Fibroblast of peridontal ligament (primary cell): Measurements from ENCODE around the gene SLC25A17.

ENCODE experiments used
- DNase-seq: peaks from one replicate; pipeline ENCODE4 v3.0.0-alpha.2; 2010; ENCODE audit errors: extremely low read depth

The SLC25A17 gene

GRCh38 chr22:40758390-40758789, 60.8 kb downstream of the SLC25A17 start:
- DNase-seq: no peak

DNA sequence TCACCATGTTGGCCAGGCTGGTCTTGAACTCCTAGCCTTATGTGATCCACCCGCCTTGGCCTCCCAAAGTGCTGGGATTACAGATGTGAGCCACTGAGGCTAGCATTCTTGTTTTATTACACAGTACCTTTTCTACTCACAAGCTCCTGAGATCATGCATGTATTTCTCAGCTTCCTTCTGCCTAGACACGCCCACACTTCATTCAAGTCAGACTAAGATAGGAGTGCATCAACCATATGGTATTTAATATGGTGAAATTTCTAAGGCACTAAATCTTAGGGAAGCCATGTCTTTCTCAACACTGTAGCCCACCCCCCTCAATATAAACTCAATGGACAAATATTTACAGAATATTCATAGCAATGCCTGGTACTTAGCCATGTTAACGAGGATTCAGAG, 62.1 kb downstream of the SLC25A17 start:
- peak; percentile 4 for DNase-seq

DNA sequence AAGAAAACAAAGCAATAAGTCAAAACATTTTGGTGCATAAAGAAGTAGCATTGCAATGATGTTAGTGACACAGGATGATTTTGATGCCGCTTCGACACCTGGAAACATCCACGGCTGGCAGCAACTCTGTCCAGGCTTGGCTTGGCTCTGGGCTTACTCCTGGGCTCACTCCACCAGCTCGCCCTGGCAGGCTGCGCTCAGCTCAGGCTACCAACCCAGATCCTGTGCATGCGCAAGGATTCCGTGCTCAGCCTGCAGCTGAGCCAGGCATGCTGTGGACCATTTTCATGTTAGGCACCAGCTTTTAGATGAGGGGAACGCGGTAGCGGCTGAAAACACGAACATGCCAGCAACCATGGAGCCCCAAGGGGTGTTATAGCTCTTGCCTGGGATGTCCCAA, 66.0 kb downstream of the SLC25A17 start:
- no peak for DNase-seq

DNA sequence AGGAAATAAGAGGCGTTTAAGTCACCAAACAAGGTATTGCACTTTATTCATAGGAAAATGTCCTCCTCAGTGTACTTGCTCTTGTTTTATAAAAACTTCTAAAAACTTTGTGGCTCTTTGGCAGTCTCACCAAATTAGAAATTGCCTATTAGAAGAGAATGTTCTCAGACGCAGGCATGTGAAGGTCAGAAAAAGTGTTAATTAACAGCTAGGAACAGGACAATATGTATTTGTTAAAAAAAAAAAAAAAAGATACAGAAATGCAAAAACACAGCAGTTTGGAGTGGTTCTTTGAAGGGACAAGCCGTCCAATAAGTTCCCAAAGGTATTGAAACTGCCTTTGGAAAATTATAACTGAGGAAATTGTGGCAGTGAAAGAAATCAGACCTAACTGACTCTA, 67.9 kb downstream of the SLC25A17 start:
- DNase-seq: no peak

DNA sequence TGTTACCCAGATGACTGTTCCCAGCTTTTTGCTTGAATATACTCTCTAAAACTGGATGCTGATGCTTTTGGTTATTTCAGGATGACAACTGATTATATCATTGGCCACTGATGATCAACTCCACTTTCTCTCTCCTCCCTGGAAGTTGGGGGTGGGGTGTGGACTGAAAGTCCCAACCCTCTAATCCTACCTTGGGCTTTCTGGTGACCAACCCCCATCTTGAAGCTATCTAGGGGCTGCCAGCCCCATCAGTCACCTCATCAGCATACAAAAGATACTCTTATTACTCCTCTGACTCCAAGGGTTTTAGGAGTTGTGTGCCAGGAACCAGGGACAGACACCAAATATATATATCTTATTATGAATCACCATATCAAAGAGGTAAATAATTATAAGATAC, 69.3 kb downstream of the SLC25A17 start:
- DNase-seq: no peak

DNA sequence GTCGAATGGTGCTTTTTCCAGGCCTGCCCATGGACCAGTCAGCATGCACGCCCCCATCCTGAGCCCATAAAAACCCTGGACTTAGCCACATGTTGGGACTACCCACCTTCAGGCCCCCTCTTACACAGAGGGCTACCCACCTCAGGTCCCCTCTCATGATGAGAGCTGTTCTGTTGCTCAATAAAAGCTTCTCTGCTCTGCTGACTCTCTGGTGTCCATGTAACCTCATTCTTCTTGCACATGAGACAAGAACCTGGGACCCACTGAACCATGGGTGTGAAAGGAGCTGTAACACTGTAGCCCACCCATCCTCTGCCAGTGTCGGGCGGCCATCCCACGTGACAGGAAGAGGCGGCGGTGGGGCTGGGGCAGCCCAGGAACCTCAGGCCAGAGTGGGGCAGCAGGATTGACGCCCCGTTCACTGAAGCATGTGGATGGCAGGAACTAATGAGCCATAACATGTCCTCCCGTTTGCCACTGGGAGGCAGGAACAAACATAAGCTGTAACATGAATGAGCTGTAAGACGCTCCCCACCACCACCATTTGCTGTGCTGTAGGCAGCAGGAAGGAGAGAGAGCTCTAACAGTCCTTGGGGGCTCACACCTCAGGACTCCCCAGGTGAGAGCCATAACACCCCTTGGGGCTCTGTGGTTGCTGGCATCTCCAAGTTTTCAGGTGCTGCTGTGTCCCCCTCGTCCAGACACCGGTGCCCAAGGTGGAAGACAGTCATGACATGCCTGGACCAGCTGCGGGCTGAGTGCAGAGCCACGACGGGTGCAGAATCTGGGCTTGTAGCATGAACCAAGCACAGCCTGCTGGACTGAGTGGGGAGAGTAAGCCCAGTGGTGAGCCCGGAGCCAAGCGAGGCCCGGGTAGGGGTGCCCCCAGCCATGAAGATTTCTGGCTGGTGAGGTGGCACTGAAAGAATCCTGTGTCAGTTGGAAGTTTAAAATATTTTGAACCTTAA, 70.5 kb downstream of the SLC25A17 start:
- DNase-seq: no peak

DNA sequence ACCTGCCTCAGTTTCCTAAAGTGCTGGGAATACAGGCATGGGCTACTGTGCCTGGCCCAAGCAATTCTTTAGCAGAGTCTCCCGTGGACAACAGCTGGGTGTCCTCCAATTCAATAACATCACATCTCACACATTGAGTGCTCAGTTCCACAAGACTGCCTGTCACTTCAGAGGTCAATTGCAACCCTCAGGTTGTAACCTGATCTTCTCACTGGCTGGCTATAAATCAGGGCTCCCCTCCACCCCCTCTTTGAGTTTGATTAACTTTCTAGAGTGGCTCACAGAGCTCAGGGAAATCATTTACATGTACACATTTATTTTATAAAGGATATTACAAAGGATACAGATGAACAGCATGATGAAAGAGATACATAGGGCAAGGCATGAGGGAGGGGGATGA, 71.8 kb downstream of the SLC25A17 start:
- no peak for DNase-seq

DNA sequence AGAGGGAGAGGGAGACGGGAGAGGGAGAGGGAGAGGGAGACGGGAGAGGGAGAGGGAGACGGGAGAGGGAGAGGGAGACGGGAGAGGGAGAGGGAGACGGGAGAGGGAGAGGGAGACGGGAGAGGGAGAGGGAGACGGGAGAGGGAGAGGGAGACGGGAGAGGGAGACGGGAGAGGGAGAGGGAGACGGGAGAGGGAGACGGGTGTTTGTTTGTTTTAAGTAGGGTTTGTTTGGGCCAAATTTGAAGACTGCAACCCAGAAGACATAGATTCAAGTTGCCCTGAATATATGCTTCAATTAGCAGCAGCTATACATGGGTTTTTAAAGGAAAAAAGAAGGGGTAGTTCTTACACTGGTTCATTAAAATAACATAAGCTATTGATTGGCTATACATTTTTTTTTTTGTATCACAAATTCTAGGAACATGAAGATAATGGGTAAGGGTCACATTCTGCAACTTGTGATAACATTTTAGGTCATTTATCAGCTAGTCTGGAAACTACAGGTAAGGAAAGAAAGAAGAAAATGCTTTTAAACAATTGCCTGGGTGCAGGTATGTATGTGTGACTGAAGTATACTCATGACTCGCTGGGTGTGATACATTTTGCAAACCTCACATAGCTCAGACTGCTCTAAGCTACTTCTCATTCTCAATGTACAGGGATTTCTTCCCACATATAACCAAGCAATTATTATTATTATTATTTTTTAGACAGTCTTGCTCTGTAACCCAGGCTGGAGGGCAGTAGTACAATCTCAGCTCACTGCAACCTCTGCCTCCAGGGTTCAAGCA, 72.5 kb downstream of the SLC25A17 start:
- no peak for DNase-seq

GRCh38 chr22:40743768-40744167, 75.4 kb downstream of the SLC25A17 start:
- DNase-seq: no peak

GRCh38 chr22:40741116-40741515, 78.0 kb downstream of the SLC25A17 start:
- DNase-seq: no peak

GRCh38 chr22:40739721-40740120, 79.4 kb downstream of the SLC25A17 start:
- DNase-seq: no peak

DNA sequence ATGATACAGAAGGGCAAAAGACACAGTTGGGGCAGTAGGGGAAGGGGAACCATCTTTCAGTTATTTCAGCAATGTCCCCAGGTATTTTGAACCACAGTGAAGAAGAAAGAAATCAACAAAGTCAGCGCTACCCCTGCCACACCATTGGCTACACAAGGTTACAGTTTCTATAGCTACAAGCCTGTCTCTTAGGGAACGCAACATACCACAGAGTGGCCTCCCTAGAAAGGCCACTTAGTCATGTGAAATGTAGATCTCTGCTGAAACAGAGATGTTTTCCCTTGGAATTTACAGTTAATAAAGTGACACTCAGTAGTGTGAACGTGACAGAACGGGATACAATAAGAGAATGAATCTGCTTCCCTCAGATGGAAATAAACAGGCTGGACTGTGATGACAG, 85.2 kb downstream of the SLC25A17 start:
- no peak for DNase-seq

DNA sequence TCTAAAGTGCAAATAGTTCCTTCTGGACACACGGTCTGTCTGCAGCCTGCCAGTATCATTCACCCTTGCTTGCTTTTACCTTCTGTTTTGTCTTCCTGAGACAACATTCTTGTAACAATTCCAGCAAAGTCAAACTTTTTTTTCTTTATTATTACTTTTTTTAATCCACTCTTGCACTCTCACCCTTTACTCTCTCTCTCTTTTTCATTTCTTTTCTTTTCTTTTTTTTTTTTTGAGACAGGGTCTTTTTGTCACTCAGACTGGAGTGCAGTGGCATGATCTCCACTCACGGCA, 86.2 kb downstream of the SLC25A17 start:
- DNase-seq: no peak

DNA sequence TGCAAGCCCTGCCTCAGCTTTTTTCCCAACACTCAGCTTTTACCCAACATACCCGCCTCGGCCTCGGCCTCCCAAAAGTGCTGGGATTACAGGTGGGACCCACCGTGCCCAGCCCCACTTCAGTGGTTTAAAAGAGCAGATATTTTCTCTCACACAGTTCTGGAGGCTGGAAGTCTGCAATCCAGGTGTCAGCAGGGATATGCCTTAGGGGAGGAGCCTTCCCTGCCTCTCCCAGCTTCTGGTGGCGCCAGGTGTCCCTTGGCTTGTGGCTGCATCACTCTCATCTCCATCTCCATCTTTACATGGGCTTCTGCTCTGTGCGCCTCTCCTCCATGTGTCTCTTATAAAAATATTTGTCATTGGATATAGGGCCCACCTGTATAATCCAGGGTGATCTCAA, 89.9 kb downstream of the SLC25A17 start:
- DNase-seq: no peak

DNA sequence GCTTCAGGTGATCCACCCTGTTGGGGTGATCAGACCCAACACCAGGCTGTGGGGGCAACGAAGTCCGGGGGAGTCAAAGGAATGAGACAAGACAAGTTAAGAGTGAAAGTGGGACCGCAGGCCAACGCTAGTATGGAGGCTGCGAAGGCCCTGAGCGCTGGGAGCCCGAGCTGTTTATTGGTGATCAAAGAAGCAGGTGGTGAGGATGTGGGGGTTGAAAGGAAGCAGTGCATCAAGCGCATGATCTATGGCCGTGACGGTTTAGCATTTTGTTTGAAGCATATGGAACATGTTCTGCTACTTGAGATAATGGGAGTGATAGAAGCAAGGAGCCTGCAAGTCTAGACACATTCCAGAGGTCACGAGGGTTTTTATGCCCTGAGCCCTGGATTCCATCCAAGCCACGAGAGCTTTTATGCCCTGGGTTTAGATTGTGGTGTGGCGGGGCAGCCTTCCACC, 90.4 kb downstream of the SLC25A17 start:
- DNase-seq: peak; percentile 10

- no peak for DNase-seq
Observed at GRCh38 chr22:40727964-40728615, 91.1 kb downstream of the SLC25A17 start.

DNA sequence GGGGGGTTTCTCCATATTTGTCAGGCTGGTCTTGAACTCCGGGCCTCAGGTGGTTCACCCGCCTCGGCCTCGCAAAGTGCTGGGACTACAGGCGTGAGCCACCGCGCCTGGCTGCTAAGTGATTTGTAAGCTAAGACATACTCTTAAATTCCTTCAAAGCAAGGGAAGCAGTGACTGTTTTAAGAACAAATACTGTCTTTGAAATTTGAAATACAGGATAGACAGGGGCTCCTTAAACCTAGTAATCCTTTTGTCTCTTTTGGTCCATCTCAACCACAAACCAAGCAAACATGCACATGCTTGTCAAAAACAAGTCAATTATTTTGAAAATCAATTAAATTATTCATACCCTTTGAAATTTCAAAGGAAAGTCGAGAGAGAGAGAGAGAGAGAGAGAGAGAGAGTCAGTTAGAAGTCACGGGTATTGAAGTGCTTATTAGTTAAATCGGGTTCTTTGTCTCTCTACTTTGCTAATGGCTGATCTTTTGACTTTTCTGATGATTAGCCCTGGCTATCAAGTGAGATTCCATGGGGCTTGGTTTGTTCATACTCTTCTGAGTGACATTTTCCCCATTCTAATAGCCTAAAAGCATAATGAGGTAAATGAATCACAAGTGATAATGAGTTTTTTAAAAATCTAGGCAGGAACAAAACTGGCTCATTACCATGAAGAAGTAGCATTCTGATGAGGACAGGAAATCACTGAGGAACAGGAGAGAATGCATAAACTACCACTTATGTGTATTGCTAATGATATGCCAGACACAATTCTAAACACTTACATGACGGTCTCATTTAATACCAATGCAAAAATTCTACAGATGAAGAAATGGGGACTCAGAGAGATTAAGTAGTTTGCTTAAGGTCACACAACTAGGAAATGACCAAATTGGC, 91.8 kb downstream of the SLC25A17 start:
- no peak for DNase-seq

DNA sequence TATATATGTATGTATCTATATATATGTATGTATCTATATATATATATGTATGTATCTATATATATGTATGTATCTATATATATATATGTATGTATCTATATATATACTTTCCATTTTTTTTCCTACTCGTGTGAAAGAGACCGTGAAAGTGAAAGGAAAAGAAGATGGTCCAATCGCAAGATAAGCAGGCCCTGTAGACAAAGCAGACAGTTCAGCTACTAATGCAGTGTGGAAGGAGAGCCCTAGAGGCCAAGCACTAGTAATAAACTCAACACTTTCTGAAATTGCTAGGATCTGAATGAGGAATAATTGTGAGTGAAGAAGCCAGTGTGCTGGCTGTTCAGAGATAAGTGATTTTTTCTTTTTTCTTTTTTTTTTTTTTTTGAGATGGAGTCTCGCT, 92.6 kb downstream of the SLC25A17 start:
- DNase-seq: peak; percentile 48

- no peak for DNase-seq
Observed at GRCh38 chr22:40723396-40723933, 95.7 kb downstream of the SLC25A17 start.

GRCh38 chr22:40721266-40721665, 97.9 kb downstream of the SLC25A17 start:
- no peak for DNase-seq
